Anterior cingulate cortex (tissue), 58 donors: ENCODE data around the gene ADCY6.

Experiments used
- DNase-seq, 58 donors: peaks; one replicate each; lab custom pipeline; 2025; lab: John Stamatoyannopoulos, UW

Gene ADCY6

DNA sequence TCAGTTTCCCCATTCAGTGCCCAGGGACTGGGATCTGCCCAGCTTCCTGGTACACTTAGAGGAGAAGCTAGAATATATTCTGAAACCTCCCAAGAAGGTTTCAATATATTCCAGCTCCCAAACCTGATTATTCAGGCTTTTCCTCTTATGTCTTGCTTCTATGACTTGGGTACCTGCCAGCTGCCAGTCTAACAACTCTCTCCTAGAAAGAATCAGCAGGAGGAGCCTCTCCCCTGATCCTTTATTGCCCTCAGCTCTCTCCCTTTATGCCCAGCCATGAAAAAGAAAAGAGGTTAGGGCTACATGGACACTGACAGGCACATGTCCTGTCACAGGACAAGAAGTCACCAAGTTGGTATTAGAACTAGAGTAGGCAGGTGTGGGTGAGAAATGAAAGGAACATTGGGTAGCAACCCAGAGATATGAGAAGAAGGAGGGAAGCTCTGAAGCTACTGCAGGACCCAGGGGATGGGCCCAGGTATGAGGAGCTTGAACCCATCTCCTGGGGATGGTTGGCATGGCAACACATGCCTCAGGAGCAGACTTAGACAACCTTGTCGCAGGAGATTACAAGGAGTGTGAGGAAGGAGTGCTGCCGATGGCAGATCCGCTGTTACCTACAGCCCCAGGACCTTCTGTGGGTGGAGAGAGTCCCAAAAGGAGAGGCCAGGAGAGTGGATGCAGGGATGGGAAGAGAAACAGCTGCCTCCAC lies 27.4 kb upstream of the ADCY6 start:
- no peak for DNase-seq

DNA sequence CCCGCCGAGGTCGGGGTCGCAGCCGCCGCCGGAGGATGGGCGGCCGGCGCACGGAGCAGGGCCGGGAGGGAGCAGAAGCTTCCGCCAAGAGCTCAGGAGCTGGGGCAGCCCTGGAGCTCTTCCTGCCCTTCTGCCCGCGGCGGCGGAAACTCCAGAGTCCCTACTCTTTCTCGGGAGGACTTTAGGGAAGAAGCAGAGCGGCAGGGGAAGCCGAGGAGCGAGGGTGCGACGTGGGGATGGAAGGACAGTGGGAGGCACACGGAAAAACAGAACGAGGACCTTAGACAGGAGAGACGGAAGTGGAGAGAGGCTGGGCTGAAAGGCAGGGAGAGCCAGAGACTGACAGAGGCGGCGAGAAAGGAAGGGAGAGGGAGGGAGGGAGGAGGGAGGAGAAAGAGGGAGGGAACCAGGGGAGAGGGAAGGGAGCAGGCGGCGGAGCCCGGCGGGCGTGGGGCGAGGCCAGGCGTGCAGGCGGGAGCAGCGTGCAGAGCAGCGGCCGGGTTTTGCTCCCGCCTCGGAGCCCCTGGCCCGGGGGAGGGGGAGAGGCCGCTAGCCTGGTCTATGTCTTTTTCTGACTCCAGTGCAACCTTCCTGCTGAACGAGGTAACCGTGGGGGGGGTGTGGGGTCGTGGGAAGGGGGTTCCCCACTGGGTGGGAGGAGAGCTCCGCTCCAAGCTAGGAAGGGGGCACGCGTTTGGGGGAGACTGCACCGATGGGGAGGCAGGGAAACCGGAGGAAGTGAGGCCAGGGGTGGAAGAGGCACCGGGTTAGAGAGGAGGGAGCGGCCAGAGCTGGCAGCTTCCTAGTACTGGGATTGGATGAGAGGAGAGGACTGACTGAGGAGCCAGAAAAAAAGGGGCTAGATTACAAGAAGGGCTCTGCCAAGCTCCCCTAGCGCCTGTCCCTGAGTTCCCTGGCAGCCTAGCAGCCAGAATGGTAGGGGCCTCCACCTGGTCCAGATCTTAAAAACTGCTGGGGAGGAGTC lies 26.5 kb upstream of the ADCY6 start:
- DNase-seq = peak in 48 of 58 donors; percentile 19 to 78 (median 52)

DNA sequence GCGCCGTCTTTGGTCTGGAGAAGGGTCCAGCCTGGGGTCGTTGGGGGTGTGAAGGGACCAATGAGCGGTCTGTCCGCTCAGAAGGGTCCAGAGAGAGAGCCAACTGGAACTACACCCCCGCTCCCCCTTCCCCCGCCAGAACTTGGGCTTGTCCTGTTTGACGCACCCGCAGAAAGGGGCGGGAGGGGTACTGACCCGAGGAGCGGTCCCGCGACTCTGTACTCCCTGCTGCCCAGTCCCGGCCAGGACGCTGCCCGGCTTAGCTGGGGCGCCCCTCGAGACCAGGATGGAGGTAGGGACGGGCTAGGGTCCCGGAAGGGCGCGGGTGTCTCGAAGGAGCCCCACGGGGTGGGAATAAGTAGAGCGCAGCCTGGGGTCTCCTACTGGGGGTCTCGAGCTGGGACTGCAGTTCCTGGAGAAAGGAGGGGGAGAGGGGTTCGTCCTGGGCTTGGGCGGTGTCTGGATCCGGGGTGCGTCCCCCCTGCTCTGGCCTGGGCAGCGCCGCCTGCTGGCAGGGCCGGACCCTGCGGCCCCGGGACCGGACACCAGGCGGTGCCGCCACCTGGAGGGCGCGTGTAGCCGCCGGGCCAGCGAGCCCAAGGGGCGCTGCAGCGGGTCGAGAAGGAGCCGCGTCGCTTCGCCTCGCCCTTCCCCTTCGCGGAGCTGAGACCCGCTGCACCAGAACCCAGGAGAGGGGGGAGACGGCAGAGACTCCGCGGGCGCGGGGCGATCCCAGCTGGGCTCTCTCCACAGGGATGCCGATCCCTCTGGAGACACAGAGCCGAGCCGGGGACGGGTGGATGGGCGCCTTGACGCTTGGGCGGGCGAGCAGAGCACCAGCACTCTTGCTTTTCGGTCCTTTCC lies 25.6 kb upstream of the ADCY6 start:
- peak in 43 of 58 donors; percentile 8 to 77 (median 47) for DNase-seq

DNA sequence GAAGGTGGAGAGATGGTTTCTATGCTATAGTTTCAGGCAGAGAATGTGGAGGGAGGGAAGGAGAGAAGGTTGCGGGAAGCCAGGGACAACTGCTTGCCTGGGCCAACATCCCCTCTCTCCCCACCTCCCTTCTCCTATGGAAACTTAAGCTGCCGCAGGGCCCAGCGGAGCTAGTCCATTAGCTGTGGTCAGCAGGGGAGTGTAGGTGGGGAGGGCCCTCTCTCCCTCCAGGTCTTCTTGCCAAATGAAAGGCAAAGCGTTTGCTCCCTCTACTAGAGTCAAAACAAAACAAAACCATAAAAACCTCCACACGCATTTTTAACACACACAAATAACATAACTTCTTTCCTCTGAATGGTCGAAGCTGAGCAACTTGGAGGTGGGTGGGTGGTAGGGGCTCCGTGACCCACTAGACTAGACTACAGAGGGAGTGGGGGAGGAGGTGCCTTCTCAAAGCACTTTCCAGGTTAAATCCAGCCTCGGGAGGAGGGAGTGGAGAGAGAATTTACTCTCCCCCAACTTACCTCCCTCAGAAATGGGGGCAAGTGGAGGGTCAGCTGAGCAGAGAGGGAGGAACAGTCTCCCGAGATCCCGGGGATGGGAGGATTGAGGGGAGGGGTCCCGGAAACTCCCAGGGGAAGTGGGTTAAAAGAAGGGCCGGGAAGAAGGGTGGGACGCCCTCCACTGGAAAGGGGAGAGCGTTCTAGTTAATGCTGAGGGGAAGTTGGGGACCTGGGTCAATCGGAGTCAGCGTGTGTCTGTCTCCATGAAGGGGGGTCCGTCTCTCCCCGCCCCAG lies 24.8 kb upstream of the ADCY6 start:
- no peak for DNase-seq

DNA sequence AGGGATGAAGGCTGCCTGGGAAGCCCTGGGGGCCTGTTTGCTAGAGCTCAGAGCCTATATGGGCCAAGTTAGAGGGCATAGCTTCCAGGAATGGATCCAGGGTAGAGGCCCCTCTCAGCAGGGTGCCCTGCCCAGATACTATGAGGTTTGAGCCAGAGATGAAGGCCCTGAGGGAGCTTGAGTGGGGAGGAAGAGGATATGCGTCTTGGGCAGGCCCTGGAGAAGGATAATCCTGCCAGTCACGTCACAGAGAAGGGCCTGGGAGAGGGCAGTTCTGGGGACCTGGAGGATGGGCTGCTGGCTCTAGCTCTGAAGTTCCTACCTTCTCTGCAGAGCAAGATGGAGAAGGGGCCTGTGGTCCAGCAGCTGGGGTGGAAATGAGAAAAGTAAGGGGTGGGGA lies 23.5 kb upstream of the ADCY6 start:
- DNase-seq = no peak

DNA sequence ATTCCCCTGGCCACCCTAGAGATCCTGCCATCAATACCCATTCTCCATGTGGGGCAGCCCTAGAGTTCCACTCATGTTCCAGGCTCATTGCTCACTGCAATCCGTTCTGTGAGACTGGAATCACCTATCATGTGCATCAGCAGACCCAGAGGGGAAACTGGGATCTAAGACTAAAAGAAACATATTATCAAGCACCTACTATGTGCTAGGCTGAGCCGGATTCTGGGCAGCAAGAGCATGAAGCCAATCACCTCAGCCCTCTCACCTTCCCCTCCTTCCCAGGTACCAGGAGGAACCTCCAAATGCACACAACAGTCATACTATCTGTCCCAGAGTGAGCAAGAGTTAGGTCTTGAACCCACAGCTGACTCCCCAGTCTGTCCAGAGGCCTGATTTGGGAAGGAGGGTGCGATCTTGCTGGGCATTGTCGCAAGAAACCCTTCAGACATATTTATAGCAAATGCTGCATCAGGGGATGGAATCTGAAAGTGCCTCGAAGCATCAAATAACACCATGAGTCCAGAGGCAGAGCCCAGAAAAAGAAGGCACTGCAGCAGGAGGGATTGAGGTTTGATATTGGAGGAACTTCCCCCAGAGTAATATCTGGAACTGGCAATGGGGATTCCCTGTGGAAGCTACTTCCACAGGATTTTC lies 22.7 kb upstream of the ADCY6 start:
- DNase-seq = no peak

DNA sequence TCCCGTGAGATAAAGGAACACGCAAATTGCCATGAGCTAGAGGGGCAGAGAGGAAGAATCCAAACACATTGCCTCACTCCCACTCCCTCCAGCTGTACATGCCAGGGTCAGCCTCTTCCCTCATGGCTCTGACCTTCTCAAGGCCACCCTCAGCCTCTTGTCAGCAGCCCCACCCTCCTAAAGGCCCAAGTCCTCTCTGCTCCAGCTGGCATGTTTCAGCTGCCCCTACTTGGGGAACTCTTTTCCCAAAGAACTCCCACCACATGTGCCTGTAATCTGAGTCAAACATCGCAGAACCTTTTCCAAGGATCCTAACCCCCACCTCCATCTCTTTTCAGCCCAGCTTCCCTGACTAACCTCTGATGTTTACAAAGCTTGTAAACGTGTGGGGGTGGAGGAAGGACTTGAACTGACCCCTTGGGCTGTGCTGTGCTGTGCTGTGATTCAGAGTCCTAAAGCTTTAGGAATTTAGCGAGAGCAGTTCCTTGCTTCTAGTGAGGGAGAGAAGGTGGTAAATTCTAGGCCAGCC lies 22.1 kb upstream of the ADCY6 start:
- DNase-seq = no peak

DNA sequence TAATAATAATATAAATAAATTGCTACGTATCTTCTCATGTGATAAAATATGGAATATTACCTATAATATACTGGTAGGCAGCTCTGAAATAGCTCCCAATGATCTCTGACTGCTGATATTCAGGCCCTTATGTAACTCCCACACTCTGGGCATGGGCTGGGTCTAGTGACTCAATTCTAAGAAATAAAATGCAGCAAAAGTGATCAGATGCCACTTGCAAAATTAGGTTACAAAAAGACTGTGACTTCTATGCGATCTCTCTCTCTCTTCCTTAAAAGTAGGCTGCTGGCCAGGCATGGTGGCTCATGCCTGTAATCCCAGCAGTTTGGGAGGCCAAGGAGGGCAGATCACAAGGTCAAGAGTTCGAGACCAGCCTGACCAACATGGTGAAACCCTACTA lies 19.1 kb upstream of the ADCY6 start:
- no peak for DNase-seq

DNA sequence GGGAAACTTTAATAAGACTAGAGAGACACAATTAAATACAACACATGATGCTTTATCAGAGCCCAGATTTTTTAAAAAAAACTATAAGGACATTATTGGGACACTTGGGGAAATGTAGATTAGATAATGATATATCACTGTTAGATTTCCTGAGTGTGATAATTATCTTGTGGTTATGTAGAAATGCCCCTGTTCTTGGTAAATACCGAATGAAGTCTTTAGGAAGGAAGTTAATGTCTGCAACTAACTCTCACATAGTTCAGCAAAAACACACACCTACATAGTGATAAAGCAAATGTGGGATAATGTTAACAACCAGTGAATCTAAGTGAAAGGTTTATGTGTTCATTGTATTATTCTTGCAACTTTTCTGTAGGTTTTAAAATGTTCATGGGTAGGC lies 14.8 kb upstream of the ADCY6 start:
- no peak for DNase-seq

DNA sequence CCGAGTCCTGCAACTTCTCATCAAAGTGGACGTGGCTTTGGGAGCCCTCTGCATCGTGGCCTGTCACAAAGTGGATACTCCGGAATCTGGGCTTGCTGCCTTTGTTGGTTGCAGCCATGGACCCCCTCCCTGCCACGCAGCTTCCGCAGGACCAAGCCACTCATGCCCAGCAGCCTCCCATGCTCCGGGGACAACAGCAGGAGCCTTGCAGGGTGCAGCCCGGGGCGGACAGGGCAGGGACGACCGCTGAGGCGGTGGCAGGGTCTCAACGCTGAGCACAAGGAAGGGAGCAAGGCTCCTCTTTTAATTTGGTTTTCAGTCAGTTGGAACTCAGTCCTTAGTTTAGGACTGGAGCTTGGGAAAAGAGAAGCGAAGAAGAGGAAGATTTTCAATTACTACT lies 12.1 kb upstream of the ADCY6 start:
- no peak for DNase-seq

DNA sequence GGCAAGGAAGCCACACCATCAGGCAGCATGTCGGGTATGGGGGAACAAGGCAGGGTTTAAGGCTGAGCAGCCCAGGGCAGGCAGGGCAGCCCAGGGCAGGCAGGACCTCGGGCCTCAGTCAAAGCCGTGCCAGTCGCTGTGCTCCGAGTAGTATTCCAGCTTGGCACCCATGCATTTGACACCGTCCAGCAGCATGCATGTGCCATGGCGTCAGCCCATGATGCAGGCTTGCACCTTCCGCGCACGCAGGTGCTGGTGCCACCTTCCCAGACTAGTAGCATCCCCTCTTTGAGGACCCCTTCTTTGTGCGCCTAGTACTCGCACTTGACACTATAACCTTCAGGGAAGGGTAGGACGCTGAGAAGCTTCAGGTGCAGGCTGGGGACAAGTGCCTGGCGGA lies 11.6 kb upstream of the ADCY6 start:
- no peak for DNase-seq

DNA sequence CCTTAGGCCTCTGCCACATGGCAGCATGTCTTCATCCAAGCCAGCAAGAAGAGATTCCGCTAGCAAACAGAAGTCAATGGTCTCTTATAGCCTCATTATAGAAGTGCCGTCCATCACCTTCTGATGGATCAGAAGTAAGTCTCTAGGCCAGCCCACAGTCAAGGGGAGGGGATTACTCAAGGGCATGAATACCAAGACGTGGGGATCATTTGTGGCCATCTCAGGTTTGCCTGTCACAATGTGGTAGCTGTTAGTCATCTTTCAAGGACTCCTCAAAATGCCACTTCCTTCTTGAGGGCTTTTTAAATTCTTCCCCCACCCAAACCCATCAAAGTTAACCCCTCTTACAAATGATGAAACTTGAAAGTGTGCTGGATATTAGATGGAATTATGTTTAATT lies 8.1 kb upstream of the ADCY6 start:
- no peak for DNase-seq

DNA sequence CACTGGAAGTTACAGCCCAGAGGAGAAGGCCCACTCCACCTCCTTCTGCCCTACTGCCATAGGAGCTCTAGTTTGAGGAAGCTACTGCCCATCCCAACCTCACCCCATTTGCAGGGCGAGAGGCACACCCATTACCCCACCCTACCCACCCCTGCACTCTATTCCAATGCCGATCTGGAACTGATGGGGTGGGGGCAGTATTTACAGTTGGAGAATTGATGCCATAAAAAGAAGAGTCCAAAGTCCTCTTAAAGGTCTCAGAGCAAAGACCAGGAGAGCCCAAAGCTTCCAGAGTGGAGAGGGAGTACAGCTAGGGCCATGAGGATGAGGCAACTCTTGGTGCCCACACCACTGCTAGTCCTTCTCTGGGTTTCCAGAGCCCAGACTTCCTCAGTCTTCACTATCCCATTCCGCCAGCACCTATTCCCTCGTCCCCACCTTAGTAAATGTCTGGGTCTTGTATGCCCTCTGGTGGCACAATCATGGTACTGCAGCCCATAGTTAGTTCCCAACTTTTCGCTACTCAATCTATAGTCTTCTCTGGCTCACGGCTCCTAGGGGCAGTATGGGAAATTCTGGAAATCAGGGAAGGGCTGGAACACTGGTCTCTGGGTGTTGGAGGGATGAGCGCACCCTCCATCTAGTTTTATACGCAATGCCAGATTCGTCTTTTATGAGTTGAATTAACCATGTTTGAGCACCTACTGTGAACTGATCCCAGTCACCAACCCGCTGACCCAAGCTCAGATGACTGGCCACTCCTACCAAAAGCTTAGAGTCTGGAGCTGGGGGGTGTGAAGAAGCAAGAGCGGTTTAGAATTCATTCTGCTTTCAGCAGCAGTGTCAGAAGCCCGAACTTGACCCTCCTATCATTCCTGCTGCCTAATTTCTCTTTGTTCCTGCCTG lies 6.9 kb upstream of the ADCY6 start:
- peak in 53 of 58 donors; percentile 9 to 75 (median 49) for DNase-seq

DNA sequence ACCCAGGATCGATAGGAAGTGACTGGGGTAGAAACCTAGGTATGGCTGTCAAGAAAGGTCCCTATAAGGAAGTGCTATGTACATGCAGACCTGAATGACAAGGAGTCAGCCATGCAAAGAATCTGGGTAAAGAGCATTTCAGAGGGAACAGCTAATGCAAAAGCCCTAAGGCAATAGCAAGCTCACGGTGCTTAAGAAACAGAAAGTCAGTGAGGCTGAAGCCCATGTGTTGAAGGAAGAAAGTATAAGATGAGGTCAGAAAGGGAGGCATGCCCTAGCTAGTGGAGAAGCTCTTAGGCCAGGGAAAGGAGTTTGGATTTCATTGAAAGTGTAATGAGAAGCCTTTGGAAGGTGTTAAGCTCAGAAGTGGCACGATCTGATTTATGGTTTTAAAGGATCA lies 6.0 kb upstream of the ADCY6 start:
- no peak for DNase-seq

DNA sequence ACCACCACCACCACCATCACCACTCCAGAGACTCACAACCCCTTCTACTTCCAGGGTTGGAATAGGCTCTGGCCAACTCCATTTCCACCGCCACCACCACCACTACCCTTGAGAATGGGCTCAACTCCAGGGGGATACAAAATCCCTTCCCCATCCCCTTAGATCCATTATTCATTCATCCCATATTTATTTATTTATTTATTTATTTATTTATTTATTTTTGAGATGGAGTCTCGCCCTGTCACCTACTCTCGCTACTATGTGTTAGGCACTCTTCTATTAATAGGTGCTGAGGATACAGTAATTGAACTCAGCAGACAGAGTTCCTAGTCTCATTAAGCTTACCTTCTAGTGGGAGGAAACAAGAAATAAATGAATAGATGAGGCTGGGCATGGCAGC lies 4.8 kb upstream of the ADCY6 start:
- no peak for DNase-seq

DNA sequence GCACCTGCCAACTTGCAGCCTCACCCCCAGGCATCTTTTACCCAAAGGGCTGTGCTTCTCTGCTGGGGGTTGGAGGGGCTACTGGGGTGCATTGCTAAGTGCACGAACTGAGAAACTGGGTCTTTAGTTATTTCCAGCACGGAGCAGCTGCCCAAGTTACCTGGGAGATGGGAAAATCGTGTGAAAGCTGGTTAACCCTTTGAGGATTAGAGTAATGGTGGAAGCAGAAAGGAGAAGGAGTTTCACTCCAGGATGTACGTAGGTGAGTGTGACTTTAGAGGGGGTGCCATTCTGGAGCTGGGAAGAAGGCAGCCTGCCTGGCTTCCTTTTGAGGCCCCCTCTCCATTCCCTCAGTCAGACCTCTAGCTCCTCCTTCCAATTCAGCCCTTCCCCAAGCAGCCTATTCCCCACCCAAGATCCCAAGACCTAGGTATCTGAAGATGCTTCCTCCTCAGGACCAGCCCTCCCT lies 1.0 kb upstream of the ADCY6 start:
- DNase-seq = no peak

DNA sequence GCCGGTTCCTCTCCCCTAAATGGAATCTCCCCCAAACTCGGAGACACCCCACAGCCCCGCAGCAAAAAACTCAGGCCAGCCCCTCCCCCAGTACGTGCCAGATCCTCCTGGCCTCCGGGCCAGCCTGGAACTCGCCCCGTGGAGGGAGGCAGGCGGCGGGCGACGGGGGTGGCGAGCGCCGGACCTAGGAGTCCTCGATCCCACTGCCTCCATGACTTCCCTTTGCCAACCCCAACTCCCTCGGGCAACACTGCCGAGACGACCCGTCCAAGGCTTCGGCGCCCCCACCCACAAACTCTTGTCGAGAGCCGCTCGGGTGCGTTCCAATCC lies 400 bp downstream of the ADCY6 start:
- peak in 1 of 58 donors; percentile 65 for DNase-seq
